ENCODE results near the gene MEIOSIN. TPM values are rescaled to one million over a fixed set of nuclear protein-coding genes. Genes with fewer than 3 reads are reported as not detected.
A peak's percentile ranks its signal among the peaks of the same experiment; 100 is the strongest.

Gene MEIOSIN
- total and polyA plus RNA-seq, 2 donors (not counting 1 experiment from before 2014, with no cell fraction given) = not detected

DNA sequence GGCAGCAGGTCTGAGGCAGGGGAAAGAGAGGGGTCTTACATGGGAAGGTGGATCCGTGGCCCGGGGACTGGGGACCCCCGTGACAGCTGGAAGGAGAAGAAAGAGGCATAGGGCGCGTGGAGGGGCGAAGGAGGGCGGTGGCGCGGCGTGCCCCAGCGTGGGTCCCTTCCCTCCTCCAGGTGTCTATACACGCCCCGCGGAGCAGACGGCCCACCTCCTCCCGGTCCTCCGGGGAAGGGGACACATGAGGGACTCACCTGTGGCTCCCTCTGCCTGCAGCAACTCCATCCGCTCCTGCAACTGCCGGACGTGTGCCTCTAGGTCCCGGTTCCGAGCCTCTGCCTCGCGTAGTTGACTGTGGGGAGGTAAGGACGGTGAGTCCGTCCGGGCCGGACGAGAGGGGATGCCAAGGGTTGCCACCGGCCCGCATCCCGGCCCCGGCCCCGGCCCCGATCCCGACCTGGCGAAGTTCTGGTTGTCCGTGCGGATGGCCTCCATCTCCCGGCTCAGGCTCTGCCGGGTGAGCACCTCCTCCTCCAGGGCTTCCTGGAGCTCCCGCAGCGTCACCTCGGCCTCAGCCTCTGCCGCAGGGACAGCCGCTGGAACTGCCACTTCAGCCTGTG, 38.2 kb downstream of the MEIOSIN start:
- H4K20me1 ChIP-seq (ENCODE audit: control insufficient read depth, insufficient read depth, low read length, poor library complexity, severe bottlenecking) = no peaks in the 10 kb centered on the region

More for the DNA sequence above, 38.2 kb downstream of the MEIOSIN start:
- Histone ChIP-seq H3K9me3 (ENCODE audit: control extremely low read depth in 1 of 3, control insufficient read depth in 2 of 3, insufficient read depth in 1 of 3, low read length in 2 of 3) (peaks cover 0 to 3% (median 0%) of the 10 kb centered on the region in 3 donors), H3K4me2 (replicated peaks; ENCODE audit: low read depth, low read length, poor library complexity, severe bottlenecking) (peak overlapping the region; percentile 96), H3K9ac (ENCODE audit: low read length) (no peak overlapping the region), H3K27me3 (replicated peaks in 1 of 4; ENCODE audit: control extremely low read depth in 1 of 4, control insufficient read depth in 3 of 4, insufficient read depth in 4 of 4, low read length in 3 of 4) (peaks cover 0 to 18% (median 6%) of the 10 kb centered on the region in 4 experiments), H3K4me1 (ENCODE audit: control insufficient read depth in 2 of 2, insufficient read depth in 2 of 2, low read length in 2 of 2) (peaks cover 12 to 32% of the 10 kb centered on the region in 2 donors), H3K36me3 (replicated peaks in 1 of 2; ENCODE audit: control extremely low read depth in 1 of 2, control insufficient read depth in 1 of 2, extremely low read depth in 1 of 2, insufficient read depth in 2 of 2, low read length in 1 of 2) (no peaks in the 10 kb centered on the region), H2AFZ (ENCODE audit: insufficient read depth, low read depth, low read length, poor library complexity, severe bottlenecking) (no peak overlapping the region), H3K4me3 (ENCODE audit: control extremely low read depth in 1 of 5, extremely low read depth in 1 of 5, insufficient read depth in 1 of 5, low read depth in 2 of 5, low read length in 4 of 5) (no peak overlapping the region), H3K27ac (ENCODE audit: low read length in 2 of 2) (no peak overlapping the region), H3K79me2 (ENCODE audit: control insufficient read depth, insufficient read depth, low read length) (no peaks in the 10 kb centered on the region)
- ChIA-PET CTCF (interaction anchor here (0.5 to 8.3 kb wide), 6 partner anchors 21 to 292 kb away, joined by 3 to 302 read pairs (median 18); partner anchors contain the start of genes DMWD, FOXA3, QPCTL and SNRPD2), POLR2A (interaction anchor here (1.0 to 3.9 kb wide), 3 partner anchors 11 to 28 kb away, joined by 4 to 23 read pairs (median 18); partner anchors contain the start of genes DMPK and DMWD)
- H3K27ac Mint-ChIP-seq = peak overlapping the region; percentile 61
- no peak for TF ChIP-seq CTCF (IDR thresholded peaks at IDR 0.05)
- WGBS (ENCODE audit: insufficient coverage) = 94% methylated on average over 38 of the region's 46 CpGs
- DNase-seq = no peak
- no peak for ATAC-seq (ENCODE audit: low read depth)
- peak overlapping the region; percentile 90 for H3K4me3 Mint-ChIP-seq
- intact Hi-C loops (cut with micrococcal nuclease) = no loop called here
- no peaks in the 10 kb centered on the region for H3K27me3 Mint-ChIP-seq
- H3K9me3 Mint-ChIP-seq (ENCODE audit: insufficient read depth) = no peaks in the 10 kb centered on the region
- H3K4me1 Mint-ChIP-seq = peaks cover 29% of the 10 kb centered on the region

Data from B cell (primary cell).